GM18909 (cell line): Measurements from ENCODE around the gene TUBB6.

ENCODE experiments used
- ATAC-seq: cut with Tn5 transposase; IDR thresholded peaks from one replicate; pipeline ENCODE4 v1.9.1; 2021; ENCODE audit warnings: mild to moderate bottlenecking; ENCODE audit not compliant: unreplicated experiment, poor library complexity

The TUBB6 gene

DNA sequence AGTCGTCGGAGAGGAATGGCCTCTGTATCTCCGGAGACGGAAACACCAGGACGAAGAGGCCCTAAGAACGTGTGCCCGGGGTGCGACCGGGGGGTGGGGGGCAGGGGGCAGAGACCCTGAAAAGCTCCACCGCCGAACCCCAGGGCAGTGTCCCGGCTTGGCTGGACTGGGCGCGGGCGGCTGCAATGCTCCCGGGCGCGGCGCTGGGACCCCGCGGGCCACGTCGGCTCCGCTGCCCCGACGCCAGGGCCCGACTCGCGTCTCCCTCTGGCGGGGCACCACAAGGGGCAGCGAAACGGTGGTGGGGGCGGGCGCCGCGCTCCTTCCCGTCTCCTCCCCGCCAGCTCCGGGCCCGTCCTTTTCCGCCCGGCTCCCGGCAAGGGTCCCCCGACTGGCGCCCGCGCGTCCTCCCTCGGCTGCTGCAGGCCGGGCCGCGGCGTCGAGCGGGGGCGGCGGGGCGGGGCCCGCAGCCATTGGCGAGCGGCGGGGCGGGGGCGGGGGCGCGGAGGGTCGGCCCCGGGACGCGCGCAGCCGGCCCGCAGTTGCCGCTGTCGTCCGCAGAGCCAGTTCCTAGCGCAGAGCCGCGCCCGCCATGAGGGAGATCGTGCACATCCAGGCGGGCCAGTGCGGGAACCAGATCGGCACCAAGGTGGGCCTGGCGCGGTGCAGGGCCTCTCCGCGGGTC lies at the start of gene TUBB6:
Gene TUBB6 (plus strand): TSS at position 541 of the 685 bp plus-strand sequence. CDS start 52 bp downstream, at position 593.
- ATAC-seq = peak; percentile 71

GRCh38 chr18:12258719-12259705 lies 49.0 kb upstream of the TUBB6 start:
- no peak for ATAC-seq

DNA sequence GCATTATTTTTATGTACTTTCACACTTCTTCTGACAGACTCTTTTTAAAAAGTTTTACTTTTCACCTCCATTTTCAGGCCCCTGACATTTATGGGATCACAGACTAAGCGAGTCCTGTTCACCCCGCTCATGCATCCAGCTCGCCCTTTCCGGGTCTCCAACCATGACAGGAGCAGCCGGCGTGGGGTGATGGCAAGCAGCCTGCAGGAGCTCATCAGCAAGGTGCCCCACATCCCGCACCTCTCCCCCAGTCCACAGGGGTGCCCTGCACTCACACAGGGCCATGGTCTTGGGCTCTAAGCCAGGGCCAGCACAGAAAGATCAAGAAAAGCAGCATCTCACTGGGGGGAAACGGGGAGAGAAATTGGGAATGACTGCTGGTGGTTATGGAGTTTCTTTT lies 45.3 kb upstream of the TUBB6 start:
- ATAC-seq = no peak

DNA sequence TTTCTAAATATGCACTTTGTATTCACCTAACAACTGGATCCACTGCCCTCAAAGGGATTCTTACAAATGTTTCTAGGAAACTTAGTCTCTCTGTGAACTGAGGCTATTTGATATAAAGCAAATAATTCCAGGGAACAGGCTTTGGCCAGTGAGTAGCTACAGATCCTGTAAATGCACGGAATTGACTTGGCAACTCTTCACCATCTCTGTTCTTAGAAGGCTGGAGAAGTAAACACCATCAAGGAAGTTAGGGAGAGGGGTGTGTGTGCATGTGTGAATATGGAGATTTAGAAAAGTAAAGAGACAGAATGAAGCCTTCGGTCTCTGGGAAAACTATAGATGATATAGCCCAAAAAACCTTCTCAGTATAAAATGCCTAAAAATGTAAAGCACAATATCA lies 43.2 kb upstream of the TUBB6 start:
- ATAC-seq = no peak

- peak; percentile 92 for ATAC-seq
Observed at GRCh38 chr18:12271376-12272235, 36.4 kb upstream of the TUBB6 start.

DNA sequence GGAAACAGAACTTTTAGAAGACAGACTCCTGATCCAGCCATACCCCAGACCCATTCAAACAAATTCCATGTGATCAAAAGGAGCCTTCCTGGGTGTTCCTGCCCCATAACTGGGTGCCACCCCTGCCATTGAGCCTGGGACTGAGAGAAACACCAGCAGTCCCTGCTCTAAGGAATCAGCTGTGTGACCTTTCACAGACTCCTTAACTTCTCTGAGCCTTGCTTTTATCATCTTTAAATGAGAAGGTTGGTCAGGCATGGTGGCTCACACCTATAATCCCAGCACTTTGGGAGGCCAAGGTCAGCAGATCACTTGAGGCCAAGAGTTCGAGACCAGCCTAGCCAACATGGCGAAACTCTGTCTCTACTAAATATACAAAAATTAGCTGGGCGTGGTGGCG lies 33.2 kb upstream of the TUBB6 start:
- no peak for ATAC-seq

- ATAC-seq = no peak
Observed at GRCh38 chr18:12276736-12277554, 31.1 kb upstream of the TUBB6 start.

DNA sequence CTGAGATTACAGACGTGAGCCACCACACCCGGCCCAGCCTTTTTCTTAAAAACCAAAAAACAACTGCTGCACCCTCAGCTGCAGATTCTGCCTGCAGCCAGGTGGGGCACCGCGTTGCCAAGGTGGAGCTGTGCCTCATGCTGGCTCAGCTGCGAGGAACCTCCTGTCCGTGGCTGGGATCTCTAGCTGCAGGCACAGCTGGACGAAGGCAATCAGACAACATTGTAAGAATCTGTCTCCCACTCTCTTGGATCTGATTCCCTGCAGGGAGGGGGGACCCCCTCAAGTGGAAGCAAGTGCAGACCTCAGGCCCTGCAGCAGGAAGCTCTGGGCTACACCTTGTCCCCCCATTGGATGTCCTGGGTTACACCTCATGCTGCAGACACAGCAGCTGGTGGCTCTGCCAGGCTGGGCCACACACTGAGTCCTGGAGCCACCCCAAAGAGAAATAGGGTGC lies 29.8 kb upstream of the TUBB6 start:
- no peak for ATAC-seq

DNA sequence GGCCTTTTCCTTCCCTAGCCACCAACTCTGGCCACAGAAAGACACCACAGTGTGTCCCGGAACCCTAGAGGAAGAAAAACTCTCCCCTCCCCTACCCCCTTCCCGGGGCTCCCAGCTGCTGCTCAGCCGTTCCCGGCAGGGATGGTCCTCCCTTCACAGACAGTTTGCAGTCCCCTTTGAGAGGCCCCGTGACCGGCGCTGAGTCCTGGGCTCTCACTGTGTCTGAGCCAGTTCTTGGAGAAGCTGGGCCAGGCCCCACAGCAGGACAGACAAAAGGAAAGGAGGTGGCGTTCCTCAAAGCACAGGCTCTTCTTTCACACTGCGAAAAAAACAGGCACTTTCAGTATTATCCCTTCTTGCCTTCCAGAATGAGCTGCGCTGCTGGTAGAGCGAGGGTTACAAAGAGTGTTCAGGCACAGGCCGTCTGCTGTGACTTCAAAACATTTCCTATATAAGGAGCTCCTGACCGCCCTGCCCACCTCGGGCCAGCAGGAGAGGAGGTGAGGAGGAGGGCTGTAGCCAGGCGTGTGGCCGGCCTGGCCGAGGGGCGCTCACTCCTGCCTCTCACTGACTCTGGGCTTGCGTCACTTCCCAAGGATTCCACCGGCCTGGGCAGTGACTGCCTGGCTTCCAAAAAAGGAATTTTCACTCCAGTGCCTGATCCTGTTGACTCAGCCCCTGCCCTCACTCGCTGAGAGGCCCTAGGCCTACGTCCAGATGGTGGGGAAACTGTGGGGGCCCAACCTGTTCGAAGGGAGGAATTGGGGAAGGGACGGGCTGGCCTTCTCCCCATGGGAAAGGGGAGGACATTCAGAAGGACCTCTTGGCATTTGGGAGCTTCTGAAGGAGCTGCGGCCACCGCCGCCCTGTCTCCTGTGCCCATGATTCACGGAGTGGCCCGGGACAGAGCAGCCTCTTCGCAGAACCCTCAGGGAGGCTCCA lies 29.0 kb upstream of the TUBB6 start:
- no peak for ATAC-seq

GRCh38 chr18:12279781-12280531 lies 28.1 kb upstream of the TUBB6 start:
- no peak for ATAC-seq

GRCh38 chr18:12281861-12282260 lies 26.2 kb upstream of the TUBB6 start:
- no peak for ATAC-seq

DNA sequence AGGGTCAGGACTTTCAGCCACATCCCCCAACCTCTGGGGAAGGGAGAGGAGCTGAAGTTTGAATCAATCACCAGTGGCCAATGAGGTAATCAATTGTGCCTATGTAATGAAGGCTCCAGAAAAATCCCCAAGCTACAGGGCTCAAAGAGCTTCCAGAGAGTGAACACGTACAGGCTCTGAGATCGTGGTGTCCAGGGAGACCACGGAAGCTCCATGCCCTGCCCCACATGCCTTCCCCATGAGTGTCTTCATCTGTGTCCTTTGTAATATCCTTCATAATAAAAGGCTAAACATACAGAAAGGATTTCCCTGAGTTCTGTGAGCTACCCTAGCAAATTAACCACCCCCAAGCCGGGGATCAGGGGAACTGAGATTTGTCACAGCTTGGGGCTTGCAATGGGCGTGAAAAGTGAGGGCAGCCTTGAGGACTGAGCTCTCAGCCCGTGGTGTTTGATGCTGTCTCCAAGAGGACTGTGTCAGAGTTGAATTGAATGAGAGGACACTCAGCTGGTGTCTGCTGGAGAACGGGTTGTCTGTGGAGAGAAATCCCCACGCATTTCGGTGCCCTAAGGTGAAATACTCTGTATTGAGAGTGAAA lies 25.5 kb upstream of the TUBB6 start:
- no peak for ATAC-seq

- ATAC-seq = no peak
Observed at GRCh38 chr18:12283256-12283655, 24.8 kb upstream of the TUBB6 start.

GRCh38 chr18:12283666-12284065 lies 24.4 kb upstream of the TUBB6 start:
- ATAC-seq = no peak

- ATAC-seq = no peak
Observed at GRCh38 chr18:12287131-12287681, 20.8 kb upstream of the TUBB6 start.

DNA sequence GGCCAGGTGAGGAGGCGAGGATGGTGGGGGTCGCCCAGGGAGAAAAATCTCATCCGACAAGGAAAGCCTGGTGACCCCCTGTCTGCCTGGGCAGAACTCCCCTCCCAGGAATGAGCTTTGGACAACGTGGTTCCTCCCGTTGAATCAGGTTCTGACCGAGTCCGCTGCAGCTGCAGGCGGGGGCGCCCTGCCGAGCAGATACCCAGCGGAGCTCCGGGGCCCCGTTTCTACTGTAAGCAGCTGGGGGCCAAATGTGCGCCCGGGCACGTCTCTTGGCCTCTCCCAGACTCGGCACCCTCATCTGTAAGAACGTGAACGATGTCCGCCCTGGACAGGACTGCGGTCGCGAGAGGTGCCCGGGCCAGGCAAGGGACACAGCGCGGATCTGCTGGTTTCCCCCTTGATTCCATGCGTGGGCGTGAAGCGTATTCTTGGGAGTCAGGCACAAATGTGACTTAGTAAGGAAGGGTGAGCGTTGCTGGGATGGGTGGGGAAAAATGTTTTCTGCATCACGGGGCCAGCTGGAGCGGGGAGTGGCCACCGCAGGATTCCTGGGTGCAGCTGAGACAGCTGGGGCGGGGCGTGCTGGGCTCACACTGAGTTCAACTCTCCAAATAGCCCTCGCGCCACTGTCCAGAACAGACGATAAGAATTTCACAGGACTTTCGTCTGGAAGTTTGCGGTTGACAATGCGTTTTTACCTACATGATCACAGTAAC lies 20.2 kb upstream of the TUBB6 start:
- ATAC-seq = no peak

DNA sequence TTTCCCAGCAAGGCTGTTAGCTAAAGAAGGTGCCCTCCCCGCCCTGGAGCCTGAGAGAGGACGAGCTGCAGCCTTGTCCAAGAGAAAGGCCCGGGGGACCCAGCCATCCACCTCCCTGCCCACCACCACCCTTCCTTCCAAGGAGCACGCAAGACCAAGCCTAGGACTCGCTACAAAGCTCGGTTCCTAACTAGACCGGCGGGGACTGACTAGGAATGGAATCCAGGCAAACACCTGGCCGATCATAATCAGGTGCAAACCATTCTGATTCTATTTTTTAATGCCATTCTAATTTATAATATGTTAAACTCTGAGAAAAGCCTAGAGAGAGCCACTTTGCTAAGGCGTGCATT lies 19.7 kb upstream of the TUBB6 start:
- ATAC-seq = no peak
